Panc1 (cell line): ENCODE measurements around the gene ZNF502. TPM values are rescaled to one million over a fixed set of nuclear protein-coding genes. Genes with fewer than 3 reads are reported as not detected.
"Not testable (repeated sequence)": the region's sequence is repeated elsewhere in the genome, so short reads cannot be mapped to it uniquely, and the experiment has no call there.

Experiments used
- ATAC-seq: fragments of 200-7000 bp; cut with Tn5 transposase; 2 replicates; pipeline ENCODE4 v1.9.1; 2020; ENCODE audit warnings: mild to moderate bottlenecking, moderate library complexity
- BruUV-seq: library from RNA; stranded (reverse); fragments of 400-500 nt; replicated peaks from 2 replicates; lab custom pipeline; 2021; lab: Mats Ljungman, UMichigan
- CTCF ChIA-PET: fragments of 300-600 bp; sonication (Branson Sonifier 250); formaldehyde crosslinking; loops from one replicate; lab custom pipeline; 2022; ENCODE audit warnings: antibody characterized with exemption; lab: Charles Lee
- POLR2A ChIA-PET: fragments of 300-600 bp; sonication (Branson Sonifier 250); formaldehyde crosslinking; loops from one replicate; lab custom pipeline; 2022; ENCODE audit warnings: antibody characterized with exemption; lab: Charles Lee
- DNase-seq: peaks from one replicate; pipeline ENCODE4 v3.0.0-alpha.2; 2010; ENCODE audit warnings: low read depth, low spot score
- H3K27ac ChIP-seq: 2 replicates; pipeline ENCODE4 v1.5.1; 2011; ENCODE audit warnings: mild to moderate bottlenecking, low read length, inconsistent platforms
- H3K27me3 ChIP-seq: fragments of 200-500 bp; sonication (Bioruptor generic); 2 replicates; pipeline ENCODE4 v1.6.0; 2014; ENCODE audit warnings: low read length, inconsistent platforms; ENCODE audit not compliant: control insufficient read depth, insufficient read depth
- H3K36me3 ChIP-seq: fragments of 200-500 bp; sonication (Bioruptor generic); 2 replicates; pipeline ENCODE4 v1.5.1; 2014; ENCODE audit warnings: inconsistent platforms, mild to moderate bottlenecking, low read length, moderate library complexity; ENCODE audit not compliant: control insufficient read depth, insufficient read depth
- H3K4me1 ChIP-seq: 2 replicates; pipeline ENCODE4 v1.5.1; 2011; ENCODE audit warnings: inconsistent platforms, mild to moderate bottlenecking, low read length, moderate library complexity; ENCODE audit not compliant: control insufficient read depth, insufficient read depth
- H3K4me3 ChIP-seq, 2 experiments: 2 replicates each; pipeline ENCODE4 v1.5.1; 2011 to 2012; ENCODE audit warnings: low read depth in 2 of 2, low read length in 2 of 2, mild to moderate bottlenecking in 2 of 2, inconsistent platforms in 1 of 2, moderate library complexity in 1 of 2
- H3K9me3 ChIP-seq: fragments of 200-500 bp; sonication (Bioruptor generic); 2 replicates; pipeline ENCODE4 v1.5.1; 2014; ENCODE audit warnings: low read depth, mild to moderate bottlenecking, inconsistent platforms, low read length, moderate library complexity; ENCODE audit not compliant: control insufficient read depth, insufficient read depth
- POLR2AphosphoS5 ChIP-seq: IDR thresholded peaks from 2 replicates; pipeline ENCODE4 v1.6.1; 2012; ENCODE audit warnings: mild to moderate bottlenecking, low read depth, low read length, moderate library complexity
- REST ChIP-seq, 2 experiments: IDR thresholded peaks; 2 replicates each; pipeline ENCODE4 v1.6.1; 2011 to 2012; ENCODE audit warnings: low read depth in 2 of 2, control low read depth in 1 of 2, low read length in 1 of 2, mild to moderate bottlenecking in 1 of 2, moderate library complexity in 1 of 2; ENCODE audit not compliant: insufficient read depth in 1 of 2
- SIN3A ChIP-seq: IDR thresholded peaks from 2 replicates; pipeline ENCODE4 v1.6.1; 2012; ENCODE audit warnings: low read depth, mild to moderate bottlenecking, low read length, moderate library complexity, borderline replicate concordance; ENCODE audit not compliant: insufficient read depth
- TCF7L2 ChIP-seq: IDR thresholded peaks from 2 replicates; pipeline ENCODE4 v1.6.1; 2011; ENCODE audit warnings: mild to moderate bottlenecking, low read depth, low read length, inconsistent platforms
- in situ Hi-C: cut with HindIII; loops from 2 replicates; pipeline ENCODE4 v1.10.0; 2016; ENCODE audit warnings: low sequenced_read_pairs, low pct_unique_long_range_greater_than_20kb
- intact Hi-C: fragments of 100-400 bp; cut with micrococcal nuclease; formaldehyde crosslinking; loops from one replicate; pipeline ENCODE4 v1.10.0; 2022; ENCODE audit not compliant: unreplicated experiment
- total RNA-seq: library from RNA; stranded (reverse); gene quantifications from one replicate; pipeline ENCODE4 v1.2.1, GENCODE V29; 2021; ENCODE audit not compliant: unreplicated experiment
- TF ChIP-seq, protein P1 (sequence below): fragments of 450-650 bp; IDR thresholded peaks from 2 replicates; pipeline ENCODE4 v1.5.1; 2017; ENCODE audit warnings: mild to moderate bottlenecking

ZNF502 gene
- total RNA-seq, 1 experiment from 2014 or later = not detected

- Histone ChIP-seq H3K27ac (no peak overlapping the region), H3K9me3 (peaks cover 4% of the 10 kb centered on the region; the same call in 1 of the 2 replicates), H3K4me1 (no peaks in the 10 kb centered on the region), H3K27me3 (no peaks in the 10 kb centered on the region), H3K36me3 (no peaks in the 10 kb centered on the region), H3K4me3 (no peak overlapping the region)
- ChIA-PET CTCF (no interaction called here), POLR2A (no interaction called here)
- TF ChIP-seq REST (IDR thresholded peaks at IDR 0.05; ENCODE audit: insufficient read depth in 1 of 2, low read depth in 2 of 2, low read length in 1 of 2) (no peak), POLR2AphosphoS5 (no peak), SIN3A (no peak), TCF7L2 (no peak)
- TF ChIP-seq, protein P1, sequence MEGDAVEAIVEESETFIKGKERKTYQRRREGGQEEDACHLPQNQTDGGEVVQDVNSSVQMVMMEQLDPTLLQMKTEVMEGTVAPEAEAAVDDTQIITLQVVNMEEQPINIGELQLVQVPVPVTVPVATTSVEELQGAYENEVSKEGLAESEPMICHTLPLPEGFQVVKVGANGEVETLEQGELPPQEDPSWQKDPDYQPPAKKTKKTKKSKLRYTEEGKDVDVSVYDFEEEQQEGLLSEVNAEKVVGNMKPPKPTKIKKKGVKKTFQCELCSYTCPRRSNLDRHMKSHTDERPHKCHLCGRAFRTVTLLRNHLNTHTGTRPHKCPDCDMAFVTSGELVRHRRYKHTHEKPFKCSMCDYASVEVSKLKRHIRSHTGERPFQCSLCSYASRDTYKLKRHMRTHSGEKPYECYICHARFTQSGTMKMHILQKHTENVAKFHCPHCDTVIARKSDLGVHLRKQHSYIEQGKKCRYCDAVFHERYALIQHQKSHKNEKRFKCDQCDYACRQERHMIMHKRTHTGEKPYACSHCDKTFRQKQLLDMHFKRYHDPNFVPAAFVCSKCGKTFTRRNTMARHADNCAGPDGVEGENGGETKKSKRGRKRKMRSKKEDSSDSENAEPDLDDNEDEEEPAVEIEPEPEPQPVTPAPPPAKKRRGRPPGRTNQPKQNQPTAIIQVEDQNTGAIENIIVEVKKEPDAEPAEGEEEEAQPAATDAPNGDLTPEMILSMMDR = no peak
- ATAC-seq (no peak), DNase-seq (no peak)
- no TSS peak for BruUV-seq
- in situ Hi-C loops (no loop called here), intact Hi-C loops (no loop called here)
Measured at GRCh38 chr3:44666346-44666745, 46.1 kb upstream of the ZNF502 start.

- Histone ChIP-seq H3K9me3 (no peaks in the 10 kb centered on the region), H3K36me3 (no peaks in the 10 kb centered on the region), H3K27ac (no peak overlapping the region), H3K4me3 (no peak overlapping the region), H3K27me3 (no peaks in the 10 kb centered on the region), H3K4me1 (no peaks in the 10 kb centered on the region)
- in situ Hi-C loops (no loop called here), intact Hi-C loops (no loop called here)
- ATAC-seq = no peak
- TF ChIP-seq TCF7L2 = no peak
- TF ChIP-seq, protein P1 = no peak
- TF ChIP-seq POLR2AphosphoS5 = no peak
- no peak for TF ChIP-seq SIN3A
- no peak for TF ChIP-seq REST (IDR thresholded peaks at IDR 0.05; ENCODE audit: insufficient read depth in 1 of 2, low read depth in 2 of 2, low read length in 1 of 2)
- no TSS peak for BruUV-seq
- no peak for DNase-seq
- POLR2A ChIA-PET = no interaction called here
- CTCF ChIA-PET = no interaction called here
Measured at GRCh38 chr3:44669760-44670159, 42.7 kb upstream of the ZNF502 start.

DNA sequence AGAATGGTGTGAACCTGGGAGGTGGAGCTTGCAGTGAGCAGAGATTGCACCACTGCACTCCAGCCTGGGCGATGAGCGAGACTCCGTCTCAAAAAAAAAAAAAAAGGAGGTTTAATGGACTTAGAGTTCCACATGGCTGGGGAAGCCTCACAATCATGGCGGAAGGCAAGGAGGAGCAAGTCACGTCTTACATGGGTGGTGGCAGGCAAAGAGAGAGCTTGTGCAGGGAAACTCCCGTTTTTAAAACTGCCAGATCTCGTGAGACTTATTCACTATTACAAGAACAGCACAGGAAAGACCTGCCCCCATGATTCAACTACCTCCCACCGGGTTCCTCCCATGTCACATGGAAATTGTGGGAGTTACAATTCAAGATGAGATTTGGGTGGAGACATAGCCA lies 39.0 kb upstream of the ZNF502 start:
- BruUV-seq, intact Hi-C loops, in situ Hi-C loops, H3K4me1 ChIP-seq, H3K36me3 ChIP-seq, H3K27me3 ChIP-seq, ATAC-seq, H3K27ac ChIP-seq, H3K4me3 ChIP-seq, DNase-seq, CTCF ChIA-PET, H3K9me3 ChIP-seq, POLR2A ChIA-PET: not testable (repeated sequence)
